Posterior cingulate gyrus (tissue), 11 donors: ENCODE measurements around the gene EFCAB8.
"Not testable (repeated sequence)": the region's sequence is repeated elsewhere in the genome, so short reads cannot be mapped to it uniquely, and the experiment has no call there.

Experiments used
- DNase-seq, 10 donors: peaks; one replicate each; pipeline versions ENCODE4 v3.0.0 to v3.0.0-alpha.2; 2020 to 2021; ENCODE audit warnings: mixed read lengths in 3 of 10
- intact Hi-C: fragments of 100-400 bp; cut with DNase I; formaldehyde crosslinking; loops from one replicate; pipeline ENCODE4 v1.15.1; 2023

Gene EFCAB8

GRCh38 chr20:32966881-32967781 lies 108.4 kb downstream of the EFCAB8 start:
- DNase-seq, result peak in 2 of 10 donors; percentile 10 to 77
- intact Hi-C loops, result no loop called here

GRCh38 chr20:32967961-32968457 lies 109.3 kb downstream of the EFCAB8 start:
- DNase-seq, result peak in 2 of 10 donors; percentile 5 to 44

GRCh38 chr20:32968478-32969241 lies 109.9 kb downstream of the EFCAB8 start:
- DNase-seq, result peak in 2 of 10 donors; percentile 3 to 67
- intact Hi-C loops, result no loop called here

More at GRCh38 chr20:32967961-32968457, 109.3 kb downstream of the EFCAB8 start:
- intact Hi-C loops, result no loop called here

- peak in 2 of 10 donors; percentile 9 to 65 for DNase-seq
- intact Hi-C loops, result no loop called here
Observed at GRCh38 chr20:32969356-32970114, 110.8 kb downstream of the EFCAB8 start.

GRCh38 chr20:32970115-32970972 lies 111.6 kb downstream of the EFCAB8 start:
- intact Hi-C loops, result no loop called here
- peak in 1 of 10 donors; percentile 46 for DNase-seq

- intact Hi-C loops, result no loop called here
- no peak for DNase-seq
Observed at GRCh38 chr20:32970973-32971300, 112.2 kb downstream of the EFCAB8 start.

GRCh38 chr20:32971703-32972161 lies 113.0 kb downstream of the EFCAB8 start:
- DNase-seq, result no peak
- intact Hi-C loops, result no loop called here

GRCh38 chr20:32972181-32973076 lies 113.7 kb downstream of the EFCAB8 start:
- intact Hi-C loops, result no loop called here
- peak in 1 of 10 donors; percentile 67 for DNase-seq

GRCh38 chr20:32973077-32973717 lies 114.5 kb downstream of the EFCAB8 start:
- intact Hi-C loops, result no loop called here
- DNase-seq, result peak in 1 of 10 donors; percentile 33

GRCh38 chr20:32974204-32975064 lies 115.7 kb downstream of the EFCAB8 start:
- intact Hi-C loops, result not testable (repeated sequence)
- peak in 1 of 10 donors; percentile 41 for DNase-seq

GRCh38 chr20:32975121-32975520 lies 116.4 kb downstream of the EFCAB8 start:
- intact Hi-C loops, result not testable (repeated sequence)
- peak in 1 of 10 donors; percentile 36 for DNase-seq

GRCh38 chr20:32975698-32976674 lies 117.3 kb downstream of the EFCAB8 start:
- DNase-seq, result peak in 3 of 10 donors; percentile 33 to 84 (median 65)
- intact Hi-C loops, result no loop called here

GRCh38 chr20:32976746-32977145 lies 118.0 kb downstream of the EFCAB8 start:
- DNase-seq, result no peak
- intact Hi-C loops, result no loop called here

GRCh38 chr20:32977281-32978008 lies 118.7 kb downstream of the EFCAB8 start:
- intact Hi-C loops, result no loop called here
- DNase-seq, result peak in 3 of 10 donors; percentile 52 to 76 (median 73)

- intact Hi-C loops, result no loop called here
- peak in 2 of 10 donors; percentile 46 to 55 for DNase-seq
Observed at GRCh38 chr20:32978009-32978335, 119.2 kb downstream of the EFCAB8 start.
